DOHH2 (cell line): Measurements from ENCODE around the gene OSBPL10.

Source experiments
- CTCF ChIP-seq: fragments of 200-600 bp; sonication (generic); IDR thresholded peaks from one replicate; pipeline ENCODE4 v1.5.1; 2014; ENCODE audit warnings: antibody characterized with exemption, mild to moderate bottlenecking, low read depth, low read length; ENCODE audit not compliant: poor library complexity, severe bottlenecking
- EZH2phosphoT487 ChIP-seq: fragments of 200-600 bp; sonication (generic); IDR thresholded peaks from 2 replicates; pipeline ENCODE4 v1.6.1; 2017; ENCODE audit warnings: borderline replicate concordance, mild to moderate bottlenecking, antibody characterized with exemption, low read length, moderate library complexity, mixed read lengths

- TF ChIP-seq CTCF (no peak), EZH2phosphoT487 (no peak)
These were observed 58.1 kb downstream of the OSBPL10 start for GRCh38 chr3:31922962-31923361.
